Measurements from ENCODE around the gene TK1.
"Not testable (repeated sequence)": the region's sequence is repeated elsewhere in the genome, so short reads cannot be mapped to it uniquely, and the experiment has no call there.

TK1 gene

GRCh38 chr17:78151514-78152008 is 35.3 kb downstream of the TK1 start:
- DNase-seq (ENCODE audit: low read depth, low spot score) = no peak

GRCh38 chr17:78148286-78149016 is 38.4 kb downstream of the TK1 start:
- DNase-seq (ENCODE audit: low read depth, low spot score) = no peak

GRCh38 chr17:78147315-78147998 is 39.4 kb downstream of the TK1 start:
- DNase-seq (ENCODE audit: low read depth, low spot score) = no peak

DNA sequence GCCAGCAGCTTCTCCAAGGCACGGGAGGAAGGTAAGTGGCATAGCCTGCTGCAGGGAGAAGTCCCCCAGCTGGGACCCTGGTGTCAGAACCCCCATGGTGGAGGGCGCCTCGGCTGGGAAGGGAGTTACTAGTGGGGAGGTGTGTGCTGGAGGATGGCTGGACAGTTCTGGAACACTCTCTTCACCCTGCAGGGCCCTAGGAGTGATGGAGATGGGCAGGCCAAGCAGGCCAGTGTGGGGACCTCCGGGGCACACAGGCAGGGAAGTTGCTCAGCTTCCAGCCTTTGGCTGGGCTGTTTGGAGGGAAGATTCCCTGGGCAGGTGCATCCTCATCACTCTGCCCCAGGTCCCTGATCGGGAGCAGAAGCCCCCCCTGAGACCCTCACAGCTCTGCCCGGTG is 40.0 kb downstream of the TK1 start:
- no peak for DNase-seq (ENCODE audit: low read depth, low spot score)

DNA sequence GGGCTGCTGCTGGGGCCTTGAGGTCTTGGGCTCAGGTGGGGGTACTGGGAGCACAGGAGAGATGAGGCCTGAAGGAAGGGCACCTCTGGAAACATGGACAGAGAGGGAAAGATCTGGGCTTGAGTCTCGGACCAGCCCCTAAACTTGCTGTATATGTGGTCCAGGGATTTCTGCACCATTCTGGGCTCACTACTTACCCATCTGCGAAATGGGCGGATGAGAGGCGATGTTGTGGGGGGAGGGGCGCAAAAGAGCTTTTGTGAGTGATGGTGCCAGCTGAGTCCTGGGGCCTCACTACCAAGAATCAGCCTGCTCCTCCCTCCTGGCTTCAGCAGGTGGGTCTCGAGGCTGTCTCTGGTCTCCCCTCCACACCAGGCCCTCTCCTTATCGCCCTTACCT is 40.4 kb downstream of the TK1 start:
- no peak for DNase-seq (ENCODE audit: low read depth, low spot score)

GRCh38 chr17:78144736-78145641 is 41.9 kb downstream of the TK1 start:
- no peak for DNase-seq (ENCODE audit: low read depth, low spot score)

- DNase-seq (ENCODE audit: low read depth, low spot score) = no peak
Measured at GRCh38 chr17:78144147-78144719, 42.6 kb downstream of the TK1 start.

GRCh38 chr17:78143214-78144146 is 43.4 kb downstream of the TK1 start:
- no peak for DNase-seq (ENCODE audit: low read depth, low spot score)

GRCh38 chr17:78142119-78142861 is 44.6 kb downstream of the TK1 start:
- no peak for DNase-seq (ENCODE audit: low read depth, low spot score)

- no peak for DNase-seq (ENCODE audit: low read depth, low spot score)
Measured at GRCh38 chr17:78141437-78142118, 45.3 kb downstream of the TK1 start.

DNA sequence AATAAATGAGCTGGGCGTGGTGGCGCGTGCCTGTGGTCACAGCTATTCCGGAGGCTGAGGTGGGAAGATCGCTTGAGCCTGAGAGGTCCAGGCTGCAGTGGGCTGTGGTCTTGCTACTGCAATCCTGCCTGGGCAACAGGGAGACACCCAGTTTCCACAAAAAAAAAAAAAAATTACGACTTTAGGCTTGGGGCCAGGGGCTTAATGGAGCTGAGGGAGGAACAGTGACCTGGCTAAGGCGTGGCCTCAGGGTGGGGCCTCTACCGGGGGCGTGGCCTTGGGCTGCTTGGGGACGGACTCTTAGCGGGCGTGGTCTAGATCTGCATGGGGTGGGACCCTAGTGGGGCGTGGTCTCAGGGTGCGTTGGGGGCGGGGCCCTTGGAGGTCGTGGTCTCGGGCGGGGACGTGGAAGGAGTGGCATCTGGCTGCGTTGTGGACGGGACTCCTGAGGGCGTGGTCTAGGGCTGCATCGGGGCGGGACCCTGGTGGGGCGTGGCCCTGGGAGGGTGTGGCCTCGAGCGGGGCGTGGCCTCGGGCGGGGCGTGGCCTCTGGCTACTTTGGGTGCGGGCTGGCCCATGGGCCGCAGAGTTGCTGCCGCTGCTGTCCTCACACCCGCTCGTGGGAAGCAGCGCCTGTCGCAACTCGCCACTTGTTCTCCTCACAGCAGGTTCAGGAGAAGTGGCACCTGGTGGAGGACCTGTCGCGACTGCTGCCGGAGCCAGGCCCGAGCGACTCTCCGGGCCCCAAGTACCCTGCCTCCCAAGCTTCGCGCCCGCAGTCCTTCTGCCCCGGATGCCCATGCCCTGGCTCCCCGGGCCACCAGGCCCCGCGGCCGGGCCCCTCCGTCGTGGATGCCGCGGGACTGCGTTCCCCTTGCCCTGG is 46.4 kb downstream of the TK1 start:
- DNase-seq (ENCODE audit: low read depth, low spot score) = peak; percentile 67

DNA sequence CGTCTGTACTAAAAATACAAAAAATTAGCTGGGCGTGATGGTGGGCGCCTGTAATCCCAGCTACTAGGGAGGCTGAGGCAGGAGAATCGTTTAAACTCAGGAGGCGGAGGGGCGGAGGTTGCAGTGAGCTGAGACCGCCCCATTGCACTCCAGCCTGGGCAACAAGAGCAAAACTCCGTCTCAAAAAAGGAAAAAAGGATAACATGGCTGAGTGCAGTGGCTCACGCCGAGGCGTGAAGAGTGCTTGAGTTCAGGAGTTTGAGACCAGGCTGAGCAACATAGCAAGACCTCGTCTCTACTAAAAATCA is 47.0 kb downstream of the TK1 start:
- not testable (repeated sequence) for DNase-seq (ENCODE audit: low read depth, low spot score)

GRCh38 chr17:78138204-78139060 is 48.4 kb downstream of the TK1 start:
- no peak for DNase-seq (ENCODE audit: low read depth, low spot score)

DNA sequence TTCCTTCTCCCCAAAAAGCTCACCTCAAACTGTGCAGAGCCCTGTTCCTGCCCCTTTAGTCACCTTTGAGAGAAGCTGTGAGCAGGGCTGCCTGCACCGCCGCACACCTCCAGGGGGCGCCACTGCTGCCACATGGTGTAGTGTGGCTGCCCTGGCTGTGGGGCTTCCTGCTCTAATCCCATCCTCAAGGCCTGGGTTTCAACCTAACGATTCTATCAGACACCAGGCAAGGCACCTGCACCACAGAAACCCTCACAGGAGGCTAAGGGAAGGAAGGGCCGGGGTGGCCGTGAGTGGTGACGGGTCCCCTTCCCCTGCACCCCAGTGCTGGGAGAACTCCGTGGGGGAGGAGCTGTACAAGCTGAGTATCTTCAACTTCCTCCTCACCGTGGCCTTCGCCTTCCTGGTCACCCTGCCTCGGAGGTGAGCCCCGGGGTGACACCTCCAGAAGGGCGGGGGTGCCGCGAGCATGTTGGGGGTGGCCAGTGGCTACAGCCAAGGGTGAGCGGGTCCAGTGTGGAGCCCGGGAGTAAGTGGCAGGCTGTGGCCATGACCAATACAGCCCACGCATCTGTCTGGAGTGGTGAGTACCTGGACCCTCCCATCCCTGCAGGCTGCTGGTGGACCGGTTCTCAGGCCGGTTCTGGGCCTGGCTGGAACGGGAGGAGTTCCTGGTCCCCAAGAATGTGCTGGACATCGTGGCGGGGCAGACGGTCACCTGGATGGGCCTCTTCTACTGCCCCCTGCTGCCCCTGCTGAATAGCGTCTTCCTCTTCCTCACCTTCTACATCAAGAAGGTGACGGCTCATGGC is 49.3 kb downstream of the TK1 start:
- DNase-seq (ENCODE audit: low read depth, low spot score) = no peak

DNA sequence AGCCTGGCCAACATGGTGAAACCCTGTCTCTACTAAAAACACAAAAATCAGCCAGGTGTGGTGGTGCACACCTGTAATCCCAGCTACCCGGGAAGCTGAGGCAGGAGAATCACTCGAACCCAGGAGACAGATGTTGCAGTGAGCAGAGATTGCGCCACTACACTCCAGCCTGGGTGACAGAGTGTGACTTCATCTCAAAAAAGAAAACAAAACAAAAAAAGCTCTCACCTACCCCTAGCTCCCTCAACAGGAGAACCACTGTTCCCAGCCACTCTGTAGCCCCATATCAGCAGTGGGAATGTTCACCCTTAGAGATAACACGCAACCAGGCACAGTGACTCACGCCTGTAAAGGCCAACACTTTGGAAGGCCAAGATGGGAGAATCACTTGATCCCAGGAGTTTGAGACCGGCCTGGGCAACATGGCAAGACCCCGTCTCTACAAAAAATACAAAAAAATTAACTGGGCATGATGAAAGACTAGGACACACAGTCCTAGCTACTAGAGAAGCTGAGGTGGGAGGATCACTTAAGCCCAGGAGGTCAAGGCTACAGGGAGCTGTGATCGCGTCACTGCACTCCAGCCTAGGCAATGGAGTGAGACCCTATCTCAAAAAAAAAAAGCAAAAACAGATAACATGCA is 50.9 kb downstream of the TK1 start:
- DNase-seq (ENCODE audit: low read depth, low spot score) = no peak

DNA sequence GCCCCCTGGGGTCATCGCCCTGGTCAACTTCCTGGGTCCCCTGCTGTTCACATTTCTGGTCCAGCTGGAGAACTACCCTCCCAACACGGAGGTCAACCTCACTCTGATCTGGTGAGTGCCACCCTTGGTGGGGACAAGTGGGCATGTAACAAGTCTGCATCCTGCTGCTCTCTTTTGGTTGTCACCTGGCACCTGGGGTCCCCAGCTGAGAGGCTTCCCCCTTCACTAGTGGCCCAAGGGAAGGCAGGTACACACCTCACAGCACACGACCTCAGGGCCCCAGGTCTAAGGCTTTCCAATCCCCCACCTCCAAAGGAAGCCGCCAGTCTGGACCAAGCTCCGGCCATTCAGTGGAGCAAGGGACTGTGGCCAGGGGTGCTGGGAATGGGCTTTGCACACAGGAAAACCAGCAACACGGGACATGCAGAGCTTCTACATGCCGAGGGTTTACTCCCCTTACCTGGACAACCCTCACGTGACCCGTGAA is 51.9 kb downstream of the TK1 start:
- DNase-seq (ENCODE audit: low read depth, low spot score) = no peak
